Endometrial microvascular endothelial cells (primary cell): ENCODE results near the gene FKBP11. TPM values are rescaled to one million over a fixed set of nuclear protein-coding genes. Genes with fewer than 3 reads are reported as not detected.

Source experiments
- in situ Hi-C: cut with HindIII; loops from 2 replicates; pipeline ENCODE4 v1.10.0; 2017; ENCODE audit warnings: low sequenced_read_pairs, low pct_unique_long_range_greater_than_20kb; ENCODE audit errors: inconsistent ontology term
- total RNA-seq: library from RNA; depleted of rRNA; stranded (reverse); fragments of >200 nt; gene quantifications from one replicate; pipeline ENCODE4 v1.2.3, GENCODE V29; 2015; ENCODE audit errors: inconsistent ontology term

Gene FKBP11
- 53.0 TPM for total RNA-seq

GRCh38 chr12:48925304-48926011, at the start of gene FKBP11:
Gene FKBP11, minus strand, starts transcription at chr12:48925492. Its CDS starts 64 bp downstream, at chr12:48925428.
- in situ Hi-C loops: no loop called here

- in situ Hi-C loops: no loop called here
Measured at GRCh38 chr12:48973941-48974673, 48.8 kb upstream of the FKBP11 start.

- in situ Hi-C loops: no loop called here
Measured at GRCh38 chr12:48973531-48973930, 48.2 kb upstream of the FKBP11 start.

GRCh38 chr12:48972952-48973483, 47.7 kb upstream of the FKBP11 start:
- in situ Hi-C loops: no loop called here

- in situ Hi-C loops: no loop called here
Measured at GRCh38 chr12:48972213-48972951, 47.1 kb upstream of the FKBP11 start.

GRCh38 chr12:48970702-48971334, 45.5 kb upstream of the FKBP11 start:
- in situ Hi-C loops: no loop called here

- in situ Hi-C loops: no loop called here
Measured at GRCh38 chr12:48969833-48970701, 44.8 kb upstream of the FKBP11 start.

GRCh38 chr12:48969160-48969771, 44.0 kb upstream of the FKBP11 start:
- in situ Hi-C loops: no loop called here

GRCh38 chr12:48968467-48968866, 43.2 kb upstream of the FKBP11 start:
- in situ Hi-C loops: no loop called here

GRCh38 chr12:48967991-48968390, 42.7 kb upstream of the FKBP11 start:
- in situ Hi-C loops: no loop called here

- in situ Hi-C loops: no loop called here
Measured at GRCh38 chr12:48966177-48966895, 41.0 kb upstream of the FKBP11 start.

GRCh38 chr12:48965298-48965838, 40.1 kb upstream of the FKBP11 start:
- in situ Hi-C loops: no loop called here

GRCh38 chr12:48961801-48962200, 36.5 kb upstream of the FKBP11 start:
- in situ Hi-C loops: no loop called here

- in situ Hi-C loops: no loop called here
Measured at GRCh38 chr12:48961331-48961730, 36.0 kb upstream of the FKBP11 start.

GRCh38 chr12:48960834-48961233, 35.5 kb upstream of the FKBP11 start:
- in situ Hi-C loops: no loop called here

GRCh38 chr12:48958049-48958388, 32.7 kb upstream of the FKBP11 start:
- in situ Hi-C loops: no loop called here
